ENCODE results near the gene SELENOT. TPM values are rescaled to one million over a fixed set of nuclear protein-coding genes. Genes with fewer than 3 reads are reported as not detected.

The SELENOT gene, protein sequence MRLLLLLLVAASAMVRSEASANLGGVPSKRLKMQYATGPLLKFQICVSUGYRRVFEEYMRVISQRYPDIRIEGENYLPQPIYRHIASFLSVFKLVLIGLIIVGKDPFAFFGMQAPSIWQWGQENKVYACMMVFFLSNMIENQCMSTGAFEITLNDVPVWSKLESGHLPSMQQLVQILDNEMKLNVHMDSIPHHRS
- polyA plus RNA-seq, result 213 TPM

DNA sequence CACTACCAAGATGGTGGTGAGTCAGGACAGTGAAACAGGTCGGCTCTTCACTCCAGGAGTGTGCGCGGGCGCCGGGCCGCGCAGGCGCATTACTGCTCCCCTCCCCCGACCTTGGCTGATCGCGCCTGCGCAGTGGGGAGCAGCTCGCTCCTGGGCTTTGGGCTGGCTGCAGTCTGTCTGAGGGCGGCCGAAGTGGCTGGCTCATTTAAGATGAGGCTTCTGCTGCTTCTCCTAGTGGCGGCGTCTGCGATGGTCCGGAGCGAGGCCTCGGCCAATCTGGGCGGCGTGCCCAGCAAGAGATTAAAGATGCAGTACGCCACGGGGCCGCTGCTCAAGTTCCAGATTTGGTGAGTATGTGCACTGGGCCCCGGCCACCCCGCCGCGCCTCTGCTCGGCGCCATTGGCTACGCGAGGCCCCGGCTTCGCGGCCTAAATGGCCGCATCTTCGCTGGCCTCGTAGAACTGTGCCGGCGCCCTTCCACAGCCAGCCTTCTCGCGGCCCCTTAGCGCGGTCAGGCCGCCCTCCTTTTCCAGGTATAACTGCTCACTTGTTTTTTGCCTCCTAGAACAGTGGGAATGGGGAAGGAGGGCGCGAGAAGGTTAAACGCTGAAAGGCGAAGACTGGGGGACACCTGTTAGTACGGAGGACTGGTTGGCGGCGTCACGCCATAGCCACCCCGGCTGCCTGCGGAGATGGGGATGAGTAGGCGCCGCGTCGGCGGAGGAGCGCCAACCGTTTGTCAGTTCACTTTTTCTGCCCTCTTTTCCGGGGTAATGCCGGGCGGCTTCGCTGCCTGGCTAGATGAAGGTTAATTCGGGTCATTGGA is at the start of gene SELENOT:
Gene SELENOT, plus strand, starts transcription at position 169 of the 827 bp plus-strand sequence. Its CDS starts 42 bp downstream, at position 211.
- H3K9me3 Mint-ChIP-seq, result no peaks in the 10 kb centered on the region

DNA sequence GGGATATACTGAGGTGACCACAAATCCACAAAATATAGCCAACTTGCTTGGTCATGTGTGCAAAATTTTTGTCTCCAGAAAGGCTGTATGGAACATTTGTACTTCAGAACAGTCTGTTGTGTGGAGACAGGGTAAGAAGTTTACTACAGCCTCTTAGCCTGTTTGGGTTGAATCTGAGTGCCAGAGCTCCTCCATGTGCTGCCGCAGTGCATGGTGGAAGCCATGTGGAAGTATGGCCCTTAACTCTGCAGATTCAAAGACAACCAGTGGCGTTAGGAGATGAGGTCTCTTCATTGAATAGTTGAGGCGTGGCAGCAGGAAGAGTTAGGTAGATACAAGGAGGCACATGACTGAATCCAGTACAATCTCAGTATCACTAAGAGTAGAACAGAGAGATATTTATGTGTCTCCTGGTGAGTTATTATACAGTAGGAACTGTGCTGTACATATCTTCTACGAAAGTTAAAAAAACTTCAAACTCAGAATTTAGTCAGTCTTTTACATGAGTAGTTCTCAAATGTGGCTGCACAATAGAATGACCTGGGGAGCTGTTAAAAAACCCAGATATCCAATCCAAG is 47.2 kb upstream of the SELENOT start:
- peak overlapping the region in 1 of 3 donors; percentile 26 for H3K27ac Mint-ChIP-seq
- peaks cover 9% of the 10 kb centered on the region for H3K36me3 Mint-ChIP-seq
- H3K4me1 Mint-ChIP-seq, result peaks cover 6 to 15% (median 8%) of the 10 kb centered on the region in 3 donors
- H3K27me3 Mint-ChIP-seq, result no peaks in the 10 kb centered on the region
- H3K9me3 Mint-ChIP-seq, result no peaks in the 10 kb centered on the region
- H3K4me3 Mint-ChIP-seq, result no peak overlapping the region

More for the DNA sequence above, at the start of gene SELENOT:
- peak within 1 kb of the TSS; percentile 96 to 100 (median 99) for H3K27ac Mint-ChIP-seq
- H3K4me1 Mint-ChIP-seq, result peaks cover 62 to 69% (median 69%) of the 10 kb centered on the region in 3 donors
- H3K36me3 Mint-ChIP-seq, result peaks cover 2% of the 10 kb centered on the region
- no peaks in the 10 kb centered on the region for H3K27me3 Mint-ChIP-seq
- peak within 1 kb of the TSS; percentile 96 to 98 (median 98) for H3K4me3 Mint-ChIP-seq

DNA sequence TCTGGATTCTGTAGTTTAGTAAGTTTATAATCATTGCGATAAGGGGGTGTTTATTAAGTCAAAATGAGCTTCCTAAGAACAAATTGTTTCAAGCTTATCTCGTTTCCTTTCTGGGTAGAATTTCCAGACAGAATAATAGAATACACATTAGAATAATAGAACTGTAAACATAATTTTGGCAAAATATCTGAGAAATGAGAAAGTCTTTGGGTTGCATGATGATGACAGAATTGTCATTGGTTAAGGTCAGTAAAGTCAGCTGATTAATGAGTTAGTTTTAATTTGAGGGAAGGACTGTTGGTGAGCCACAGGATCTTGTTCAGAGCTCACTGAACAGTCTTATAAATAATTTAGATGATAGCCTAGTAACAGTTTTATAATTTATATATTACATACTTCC is 46.3 kb upstream of the SELENOT start:
- Mint-ChIP-seq H3K27ac (no peak overlapping the region), H3K4me3 (no peak overlapping the region), H3K27me3 (no peaks in the 10 kb centered on the region), H3K9me3 (no peaks in the 10 kb centered on the region), H3K36me3 (peaks cover 9% of the 10 kb centered on the region), H3K4me1 (peaks cover 4 to 13% (median 5%) of the 10 kb centered on the region in 3 donors)

DNA sequence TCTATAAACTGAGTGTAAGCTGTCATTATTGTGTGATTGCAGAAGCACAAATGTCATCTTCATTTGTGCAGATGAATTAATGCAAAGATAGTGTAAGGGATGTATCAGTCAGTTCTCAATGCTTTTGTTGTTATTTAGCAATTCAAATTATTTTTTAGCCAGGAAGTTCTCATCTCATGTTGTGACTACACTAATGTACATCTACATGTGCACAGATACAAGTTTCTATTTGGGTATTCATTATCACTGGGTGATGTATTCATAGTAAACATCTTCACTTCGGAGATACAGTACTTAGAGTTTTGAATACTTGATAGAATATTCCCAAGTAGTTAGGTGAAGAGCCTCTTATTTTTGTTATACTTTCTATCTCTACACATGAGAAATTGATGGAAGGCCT is 45.4 kb upstream of the SELENOT start:
- H3K36me3 Mint-ChIP-seq, result peaks cover 5% of the 10 kb centered on the region
- H3K4me3 Mint-ChIP-seq, result no peak overlapping the region
- peaks cover 4 to 12% (median 5%) of the 10 kb centered on the region in 3 donors for H3K4me1 Mint-ChIP-seq
- H3K27ac Mint-ChIP-seq, result no peak overlapping the region
- H3K9me3 Mint-ChIP-seq, result no peaks in the 10 kb centered on the region
- H3K27me3 Mint-ChIP-seq, result no peaks in the 10 kb centered on the region

DNA sequence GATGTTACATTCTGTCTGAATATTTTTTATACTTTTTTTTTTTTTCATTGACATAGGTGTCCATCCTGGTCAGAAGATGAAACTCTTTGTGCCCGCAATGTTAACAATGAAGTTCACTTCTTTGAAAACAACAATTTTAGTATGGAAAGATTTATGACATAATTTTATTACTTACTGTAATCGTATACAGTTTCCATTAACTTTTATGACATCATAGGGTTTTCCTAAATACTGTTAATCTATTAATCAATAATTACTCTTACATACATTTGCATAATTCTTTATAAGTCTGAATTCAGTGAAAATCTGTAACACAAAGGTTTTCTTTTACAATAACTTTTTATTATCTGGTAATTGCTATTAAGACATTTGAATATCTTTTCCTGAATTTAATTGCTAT is 38.9 kb upstream of the SELENOT start:
- peaks cover 2% of the 10 kb centered on the region for H3K36me3 Mint-ChIP-seq
- no peak overlapping the region for H3K27ac Mint-ChIP-seq
- no peaks in the 10 kb centered on the region for H3K9me3 Mint-ChIP-seq
- H3K4me3 Mint-ChIP-seq, result no peak overlapping the region
- H3K4me1 Mint-ChIP-seq, result peaks cover 0 to 1% (median 0%) of the 10 kb centered on the region in 3 donors
- H3K27me3 Mint-ChIP-seq, result no peaks in the 10 kb centered on the region

DNA sequence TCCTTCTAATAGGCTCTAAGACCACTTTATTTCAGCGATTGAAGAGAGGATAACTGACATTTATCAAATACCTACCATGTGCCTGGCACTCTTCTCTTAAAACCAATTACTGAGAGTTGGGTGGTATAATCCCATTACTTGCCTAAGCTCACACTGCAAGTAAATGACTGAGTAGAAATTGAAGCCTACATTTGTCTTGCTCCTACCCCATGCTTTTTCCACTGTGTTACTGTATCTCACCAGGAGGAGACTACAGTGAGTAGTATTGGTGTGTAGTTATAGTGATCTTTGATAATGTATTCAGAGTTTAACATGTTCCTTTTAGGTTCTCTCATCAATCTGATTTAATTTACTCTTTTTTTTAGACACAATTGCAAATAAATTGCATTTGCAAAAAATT is 35.8 kb upstream of the SELENOT start:
- no peak overlapping the region for H3K4me3 Mint-ChIP-seq
- no peaks in the 10 kb centered on the region for H3K27me3 Mint-ChIP-seq
- H3K27ac Mint-ChIP-seq, result peak overlapping the region in 1 of 3 donors; percentile 55
- H3K4me1 Mint-ChIP-seq, result no peaks in the 10 kb centered on the region
- H3K9me3 Mint-ChIP-seq, result no peaks in the 10 kb centered on the region
- no peaks in the 10 kb centered on the region for H3K36me3 Mint-ChIP-seq

DNA sequence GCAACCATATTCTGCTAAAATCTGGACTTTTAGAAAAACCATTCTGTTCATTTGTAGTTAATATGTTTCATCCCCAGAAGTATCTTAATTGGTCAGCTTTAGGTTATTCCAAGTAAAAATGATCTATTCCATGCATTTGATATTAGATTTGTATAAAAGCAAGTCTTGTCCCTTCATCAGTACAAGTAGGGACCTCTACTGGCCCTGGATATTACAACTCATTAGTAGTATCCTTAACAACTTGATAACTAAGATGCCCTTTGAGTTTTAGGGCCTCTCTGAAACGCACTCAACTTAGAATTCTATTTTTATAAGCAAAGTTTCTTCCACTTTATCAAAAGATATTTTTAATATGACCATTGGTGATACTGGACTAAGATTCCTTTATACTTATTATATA is 25.3 kb upstream of the SELENOT start:
- Mint-ChIP-seq H3K27me3 (no peaks in the 10 kb centered on the region), H3K4me3 (no peak overlapping the region), H3K27ac (no peak overlapping the region), H3K4me1 (peaks cover 4 to 9% (median 5%) of the 10 kb centered on the region in 3 donors), H3K9me3 (no peaks in the 10 kb centered on the region), H3K36me3 (peaks cover 8% of the 10 kb centered on the region)

DNA sequence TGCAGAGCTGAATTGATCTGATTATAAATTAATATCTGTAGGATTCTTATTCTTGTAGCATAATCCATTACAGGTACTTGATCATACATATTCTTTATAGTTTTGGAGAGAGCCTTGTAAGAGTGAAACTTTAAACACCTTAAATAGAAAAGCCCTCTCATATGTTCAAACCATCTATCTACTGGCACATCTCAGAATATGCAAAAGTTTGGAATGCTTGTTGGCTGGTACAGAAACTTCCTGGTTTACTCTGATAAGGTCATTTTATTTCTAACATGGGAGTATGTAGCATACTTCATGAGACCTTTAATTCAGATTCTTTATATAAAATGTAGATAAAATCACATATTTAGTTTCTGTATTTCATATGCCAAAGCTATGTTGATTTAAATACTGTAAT is 21.9 kb upstream of the SELENOT start:
- Mint-ChIP-seq H3K4me1 (peaks cover 8 to 12% (median 8%) of the 10 kb centered on the region in 3 donors), H3K9me3 (no peaks in the 10 kb centered on the region), H3K4me3 (no peak overlapping the region), H3K27ac (peak overlapping the region in 1 of 3 donors; percentile 10), H3K36me3 (peaks cover 11% of the 10 kb centered on the region), H3K27me3 (no peaks in the 10 kb centered on the region)

DNA sequence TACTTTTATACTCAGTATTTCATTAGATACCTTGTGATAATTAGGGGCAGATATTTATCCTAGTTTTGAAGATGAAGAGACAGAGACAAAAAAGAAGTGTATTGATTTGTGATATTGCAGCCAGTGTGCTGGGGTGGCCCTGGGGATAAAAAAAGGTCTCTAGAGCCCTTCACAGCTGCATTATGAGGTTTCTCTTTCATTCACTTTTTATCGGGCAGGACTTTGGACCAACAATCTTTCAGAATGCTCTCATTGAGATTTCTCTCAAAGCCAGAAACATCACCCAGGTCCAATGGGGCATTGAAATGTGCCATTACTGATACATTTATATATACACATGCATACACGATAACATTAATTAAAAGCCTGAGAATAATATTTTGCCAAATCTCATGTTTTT is 20.5 kb upstream of the SELENOT start:
- peak overlapping the region in 2 of 4 donors; percentile 48 to 72 for H3K4me3 Mint-ChIP-seq
- H3K27me3 Mint-ChIP-seq, result no peaks in the 10 kb centered on the region
- H3K4me1 Mint-ChIP-seq, result peaks cover 3 to 10% (median 8%) of the 10 kb centered on the region in 3 donors
- H3K36me3 Mint-ChIP-seq, result peaks cover 5% of the 10 kb centered on the region
- H3K27ac Mint-ChIP-seq, result no peak overlapping the region
- H3K9me3 Mint-ChIP-seq, result no peaks in the 10 kb centered on the region

DNA sequence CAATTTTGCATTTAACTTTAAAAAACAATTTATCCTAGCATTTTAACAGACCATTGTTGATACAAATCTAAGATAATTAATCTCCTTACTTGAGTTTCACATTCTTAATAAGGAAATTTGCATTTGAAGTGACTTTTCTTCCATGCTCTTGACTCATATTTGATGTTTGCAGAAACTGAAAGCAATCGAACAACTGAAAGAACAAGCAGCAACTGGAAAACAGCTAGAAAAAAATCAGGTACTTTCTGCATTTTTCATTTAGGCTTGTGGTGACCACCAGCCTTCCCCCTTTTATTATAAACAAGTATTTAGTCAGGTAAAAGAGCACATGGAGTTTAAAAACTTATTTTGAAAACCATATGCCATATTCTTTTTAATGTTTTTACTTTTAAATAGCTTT is 20.1 kb upstream of the SELENOT start:
- H3K27ac Mint-ChIP-seq, result no peak overlapping the region
- H3K36me3 Mint-ChIP-seq, result peaks cover 5% of the 10 kb centered on the region
- peaks cover 3 to 10% (median 8%) of the 10 kb centered on the region in 3 donors for H3K4me1 Mint-ChIP-seq
- H3K9me3 Mint-ChIP-seq, result no peaks in the 10 kb centered on the region
- no peak overlapping the region for H3K4me3 Mint-ChIP-seq
- no peaks in the 10 kb centered on the region for H3K27me3 Mint-ChIP-seq

DNA sequence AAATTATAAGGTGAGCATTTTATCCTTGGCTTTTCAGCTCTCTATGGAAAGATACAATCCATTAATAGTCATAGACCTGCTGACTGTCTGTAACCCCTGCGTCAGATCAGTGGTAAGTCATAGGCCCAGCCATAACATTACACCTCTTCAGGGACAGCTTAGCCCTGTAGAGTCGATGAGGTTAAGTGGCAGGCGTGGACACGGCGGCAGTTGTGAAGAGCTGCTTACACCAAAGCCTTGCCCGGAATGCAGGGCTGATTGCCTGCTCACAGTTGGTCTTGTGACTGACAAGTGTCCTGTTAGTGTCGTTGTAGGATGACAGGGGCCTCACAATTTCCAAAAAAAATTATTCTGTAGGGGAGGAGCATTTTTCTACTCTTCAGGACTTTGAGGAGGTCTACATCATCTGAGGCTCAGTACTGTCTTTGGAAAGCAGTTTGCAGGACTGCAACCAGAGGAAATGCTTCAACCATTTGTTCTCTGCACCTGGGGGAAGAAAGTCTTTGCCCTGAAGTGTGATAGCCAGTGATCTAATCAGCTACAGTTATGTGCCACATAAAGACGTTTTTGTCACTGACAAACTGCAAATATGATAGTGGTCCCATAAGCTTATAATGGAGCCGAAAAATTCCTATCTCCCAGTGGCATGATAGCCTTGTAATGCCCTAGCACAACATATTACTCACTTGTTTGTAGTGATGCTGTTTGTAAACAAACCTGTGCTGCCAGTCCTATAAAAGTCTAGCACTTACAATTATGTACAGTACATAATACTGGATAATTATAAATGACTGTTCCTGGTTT is 14.9 kb upstream of the SELENOT start:
- Mint-ChIP-seq H3K36me3 (peaks cover 5% of the 10 kb centered on the region), H3K9me3 (no peaks in the 10 kb centered on the region), H3K4me3 (no peak overlapping the region), H3K4me1 (peaks cover 1 to 18% (median 5%) of the 10 kb centered on the region in 3 donors), H3K27me3 (no peaks in the 10 kb centered on the region), H3K27ac (peak overlapping the region in 2 of 3 donors; percentile 8 to 54)

DNA sequence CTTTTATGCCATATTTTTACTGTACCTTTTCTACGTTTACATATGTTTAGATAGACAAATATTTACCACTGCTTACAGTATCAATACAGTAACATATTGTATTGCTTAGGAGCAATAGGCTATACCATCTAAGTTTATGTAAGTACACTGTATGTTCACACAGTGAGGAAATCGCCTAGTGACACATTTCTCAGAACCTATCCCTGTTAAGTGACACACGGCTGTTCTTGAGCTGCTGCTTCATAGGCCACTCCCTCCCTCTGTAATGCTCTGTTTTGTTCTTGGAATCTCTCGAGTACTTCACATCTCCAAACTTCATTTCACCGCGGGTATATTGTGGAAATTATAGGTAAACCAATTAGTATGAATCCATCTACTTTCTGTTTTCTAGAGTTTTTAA is 13.4 kb upstream of the SELENOT start:
- no peak overlapping the region for H3K4me3 Mint-ChIP-seq
- H3K9me3 Mint-ChIP-seq, result no peaks in the 10 kb centered on the region
- H3K36me3 Mint-ChIP-seq, result peaks cover 6% of the 10 kb centered on the region
- peak overlapping the region in 1 of 3 donors; percentile 26 for H3K27ac Mint-ChIP-seq
- no peaks in the 10 kb centered on the region for H3K27me3 Mint-ChIP-seq
- peaks cover 2 to 18% (median 5%) of the 10 kb centered on the region in 3 donors for H3K4me1 Mint-ChIP-seq

DNA sequence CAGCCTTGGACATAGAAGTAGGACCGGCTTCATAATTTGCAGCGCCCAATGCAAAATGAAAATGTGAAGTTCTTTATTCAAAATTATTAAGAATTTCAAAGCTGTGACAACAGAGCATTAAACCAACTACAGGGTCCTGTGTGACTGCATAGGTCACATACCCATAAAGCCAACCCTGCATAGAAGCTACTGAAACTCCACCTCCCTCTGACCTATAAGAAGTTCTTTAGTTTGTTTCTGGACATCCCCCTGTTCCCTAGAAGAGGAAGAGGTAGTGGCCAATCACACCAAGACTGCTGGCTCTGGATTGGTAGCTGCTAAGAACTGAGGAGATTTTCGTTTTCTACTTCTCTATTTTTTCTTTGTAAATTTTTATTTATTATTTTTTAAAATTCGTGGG is 9.0 kb upstream of the SELENOT start:
- Mint-ChIP-seq H3K4me3 (peak overlapping the region in 1 of 4 donors; percentile 32), H3K27ac (no peak overlapping the region), H3K9me3 (no peaks in the 10 kb centered on the region), H3K4me1 (peaks cover 17 to 26% (median 17%) of the 10 kb centered on the region in 3 donors), H3K27me3 (no peaks in the 10 kb centered on the region), H3K36me3 (peaks cover 1% of the 10 kb centered on the region)

DNA sequence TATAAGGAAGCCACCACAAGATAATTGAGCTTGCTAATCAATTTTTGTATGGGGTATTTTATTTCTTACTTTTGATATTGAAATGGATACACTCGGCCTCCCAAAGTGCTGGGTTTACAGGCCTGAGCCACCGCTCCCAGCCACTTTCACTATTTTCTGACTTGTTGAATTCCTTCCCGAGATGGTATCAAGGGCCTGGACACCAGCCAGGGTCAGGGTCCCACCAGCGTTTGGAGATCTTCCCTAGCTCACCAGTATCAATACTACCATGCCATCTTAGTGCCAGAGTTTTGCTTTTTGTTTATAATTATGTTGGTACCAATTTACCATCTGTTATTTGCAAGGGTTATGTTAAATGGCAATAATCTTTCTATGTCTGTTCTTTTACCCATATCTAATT is 5.5 kb upstream of the SELENOT start:
- H3K27ac Mint-ChIP-seq, result peak overlapping the region in 1 of 3 donors; percentile 99
- H3K36me3 Mint-ChIP-seq, result peaks cover 1% of the 10 kb centered on the region
- H3K27me3 Mint-ChIP-seq, result no peaks in the 10 kb centered on the region
- no peaks in the 10 kb centered on the region for H3K9me3 Mint-ChIP-seq
- H3K4me3 Mint-ChIP-seq, result no peak overlapping the region
- H3K4me1 Mint-ChIP-seq, result peaks cover 41 to 46% (median 43%) of the 10 kb centered on the region in 3 donors
